Caki2 (cell line): ENCODE results near the gene ATOH7. TPM values are rescaled to one million over a fixed set of nuclear protein-coding genes. Genes with fewer than 3 reads are reported as not detected.
"Not testable (repeated sequence)": the region's sequence is repeated elsewhere in the genome, so short reads cannot be mapped to it uniquely, and the experiment has no call there.

Experiments
- DNase-seq: peaks from one replicate; pipeline ENCODE4 v3.0.0-alpha.2; 2015; ENCODE audit warnings: low read depth
- in situ Hi-C: cut with HindIII; loops from 2 replicates; pipeline ENCODE4 v1.10.0; 2016; ENCODE audit warnings: low sequenced_read_pairs, low pct_unique_long_range_greater_than_20kb, mixed read lengths
- total RNA-seq: library from RNA; depleted of rRNA; stranded (reverse); fragments of >200 nt; shearing (Covaris generic); gene quantifications from 2 replicates; pipeline ENCODE4 v1.2.3, GENCODE V29; 2014; ENCODE audit warnings: low replicate concordance; rRNA removed

Gene ATOH7
- total RNA-seq, 1 experiment from 2014 or later = not detected

DNA sequence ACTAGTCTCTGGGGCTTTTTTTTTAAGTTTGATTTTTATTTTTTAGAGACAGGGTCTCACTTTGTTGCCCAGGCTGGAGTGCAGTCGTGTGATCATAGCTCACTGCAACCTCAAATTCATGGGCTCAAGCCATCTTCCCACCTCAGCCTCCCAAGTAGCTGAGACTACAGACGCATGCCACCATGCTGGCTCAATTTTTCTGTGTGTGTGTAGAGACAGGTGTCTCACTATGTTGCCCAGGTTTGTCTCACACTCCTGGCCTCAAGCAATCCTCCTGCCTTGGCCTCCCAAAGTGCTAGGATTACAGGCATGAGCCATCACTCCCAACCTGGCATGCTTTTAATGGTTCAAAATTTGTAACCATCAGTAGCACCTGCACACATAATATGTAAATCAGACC, 36.1 kb downstream of the ATOH7 start:
- DNase-seq, in situ Hi-C loops: not testable (repeated sequence)

DNA sequence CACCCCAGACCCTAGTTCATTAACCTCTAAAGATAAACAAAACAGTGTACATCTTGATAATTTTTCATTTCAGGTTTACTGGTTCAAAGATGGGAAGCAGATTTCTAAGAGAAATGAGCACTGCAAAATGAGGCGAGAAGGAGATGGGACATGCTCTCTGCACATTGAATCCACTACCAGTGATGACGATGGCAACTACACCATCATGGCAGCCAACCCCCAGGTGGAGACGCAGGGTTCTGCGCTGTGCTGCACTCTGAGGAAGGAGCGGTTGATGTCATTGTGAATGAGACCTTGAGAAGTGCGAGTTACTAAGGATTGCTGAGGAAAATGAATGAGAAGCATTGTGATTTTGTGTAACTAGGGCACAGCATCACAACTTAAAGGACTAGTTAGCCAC, 37.6 kb downstream of the ATOH7 start:
- in situ Hi-C loops = no loop called here
- DNase-seq = no peak

GRCh38 chr10:68192113-68192512, 39.8 kb downstream of the ATOH7 start:
- no peak for DNase-seq
- in situ Hi-C loops = no loop called here

GRCh38 chr10:68188835-68189234, 43.1 kb downstream of the ATOH7 start:
- in situ Hi-C loops = no loop called here

DNA sequence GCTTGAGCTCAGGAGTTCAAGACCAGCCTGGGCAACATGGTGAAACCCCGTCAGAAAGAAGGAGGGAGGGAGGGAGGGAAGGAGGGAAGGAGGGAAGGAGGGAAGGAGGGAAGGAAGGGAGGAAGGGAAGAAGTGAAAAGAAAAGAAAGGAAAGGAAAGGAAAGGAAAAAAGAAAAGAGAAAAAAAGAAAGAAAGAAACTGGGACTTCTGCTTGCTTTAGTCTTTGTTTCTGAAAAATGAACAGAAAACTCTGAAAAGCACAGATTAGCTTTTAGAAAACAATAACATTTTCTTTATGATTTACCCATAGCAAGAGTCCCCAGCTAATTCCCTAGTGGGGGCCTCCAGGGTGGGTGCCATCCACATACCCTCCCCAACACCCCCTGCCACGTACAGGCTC, 46.8 kb downstream of the ATOH7 start:
- in situ Hi-C loops = no loop called here
- no peak for DNase-seq

More at GRCh38 chr10:68188835-68189234, 43.1 kb downstream of the ATOH7 start:
- DNase-seq = no peak

- no peak for DNase-seq
- in situ Hi-C loops = no loop called here
Observed at GRCh38 chr10:68184546-68184945, 47.4 kb downstream of the ATOH7 start.

Other genes starting within 250 kb of the ATOH7 start
- gene HERC4, start 156.8 kb downstream of the ATOH7 start, total RNA-seq = 10.4 and 12.7 TPM in 2 replicates
- 0.64 TPM in 1 of 2 replicates, not detected in the other for gene MYPN, start 122.6 kb downstream of the ATOH7 start, total RNA-seq
- 1.5 and 18.9 TPM in 2 replicates for gene HNRNPH3, start 100.0 kb upstream of the ATOH7 start, total RNA-seq
- gene PBLD, start 100.8 kb upstream of the ATOH7 start, total RNA-seq = 0.78 and 1.4 TPM in 2 replicates
- 8.7 and 9.5 TPM in 2 replicates for gene RUFY2, start 175.2 kb upstream of the ATOH7 start, total RNA-seq
- gene DNA2, start 239.9 kb upstream of the ATOH7 start, total RNA-seq = 3.3 and 6.1 TPM in 2 replicates